Measurements from ENCODE around the gene PLXNC1. TPM values are rescaled to one million over a fixed set of nuclear protein-coding genes. Genes with fewer than 3 reads are reported as not detected.

Gene PLXNC1
- total and polyA plus RNA-seq, 9 donors, result 8.2 to 33.7 (median 17.5) TPM

GRCh38 chr12:94179723-94180122, 31.3 kb downstream of the PLXNC1 start:
- TF ChIP-seq EP300 (IDR thresholded peaks at IDR 0.05) (no peak), CTCF (IDR thresholded peaks at IDR 0.05) (no peak), POLR2A (IDR thresholded peaks at IDR 0.05) (no peak)
- H3K9me3 ChIP-seq, result no peaks in the 10 kb centered on the region
- no peaks in the 10 kb centered on the region for H3K4me1 ChIP-seq (ENCODE audit: insufficient read depth)
- intact Hi-C loops (cut with DNase I), result no loop called here
- no peak overlapping the region for H3K4me3 ChIP-seq
- H3K36me3 ChIP-seq, result no peaks in the 10 kb centered on the region
- no peak for DNase-seq
- 65 to 96% (median 65%) methylated on average over 3 of the region's 3 CpGs for WGBS, 3 donors
- H3K27me3 ChIP-seq, result no peaks in the 10 kb centered on the region
- H3K27ac ChIP-seq, result no peak overlapping the region

GRCh38 chr12:94180558-94181296, 32.4 kb downstream of the PLXNC1 start:
- H3K27ac ChIP-seq, result no peak overlapping the region
- no peak overlapping the region for H3K4me3 ChIP-seq
- DNase-seq, result no peak
- H3K4me1 ChIP-seq (ENCODE audit: insufficient read depth), result no peaks in the 10 kb centered on the region
- H3K36me3 ChIP-seq, result no peaks in the 10 kb centered on the region
- intact Hi-C loops (cut with DNase I), result no loop called here
- WGBS, 3 donors, result 88 to 95% (median 90%) methylated on average over 6 of the region's 6 CpGs
- TF ChIP-seq POLR2A (IDR thresholded peaks at IDR 0.05), result no peak
- no peak for TF ChIP-seq EP300 (IDR thresholded peaks at IDR 0.05)
- no peak for TF ChIP-seq CTCF (IDR thresholded peaks at IDR 0.05)
- no peaks in the 10 kb centered on the region for H3K9me3 ChIP-seq
- H3K27me3 ChIP-seq, result no peaks in the 10 kb centered on the region

GRCh38 chr12:94182986-94183707, 34.8 kb downstream of the PLXNC1 start:
- DNase-seq, result no peak
- H3K4me3 ChIP-seq, result no peak overlapping the region
- 50 to 57% (median 55%) methylated on average over 5 of the region's 5 CpGs for WGBS, 3 donors
- TF ChIP-seq POLR2A (IDR thresholded peaks at IDR 0.05) (no peak), EP300 (IDR thresholded peaks at IDR 0.05) (no peak), CTCF (IDR thresholded peaks at IDR 0.05) (no peak)
- no peaks in the 10 kb centered on the region for H3K27me3 ChIP-seq
- intact Hi-C loops (cut with DNase I), result no loop called here
- H3K36me3 ChIP-seq, result no peaks in the 10 kb centered on the region
- no peak overlapping the region for H3K27ac ChIP-seq
- peaks cover 2% of the 10 kb centered on the region for H3K4me1 ChIP-seq (ENCODE audit: insufficient read depth)
- H3K9me3 ChIP-seq, result no peaks in the 10 kb centered on the region

- H3K9me3 ChIP-seq, result no peaks in the 10 kb centered on the region
- no peak overlapping the region for H3K4me3 ChIP-seq
- DNase-seq, result no peak
- intact Hi-C loops (cut with DNase I), result no loop called here
- TF ChIP-seq CTCF (IDR thresholded peaks at IDR 0.05) (no peak), POLR2A (IDR thresholded peaks at IDR 0.05) (no peak), EP300 (IDR thresholded peaks at IDR 0.05) (no peak)
- H3K27me3 ChIP-seq, result no peaks in the 10 kb centered on the region
- WGBS, 3 donors, result 90 to 97% (median 95%) methylated on average over 9 of the region's 9 CpGs
- H3K27ac ChIP-seq, result no peak overlapping the region
- no peaks in the 10 kb centered on the region for H3K36me3 ChIP-seq
- peaks cover 2% of the 10 kb centered on the region for H3K4me1 ChIP-seq (ENCODE audit: insufficient read depth)
These were observed 35.5 kb downstream of the PLXNC1 start for GRCh38 chr12:94183708-94184379.
